Activated CD4-positive, alpha-beta T cell treated with anti-CD3 and anti-CD28 coated beads, Interleukin-2, amount 50 U/mL, for 16 hours (primary cell): ENCODE results near the gene SLAMF6.

ENCODE experiments used
- DNase-seq: peaks from one replicate; pipeline ENCODE4 v3.0.0-alpha.2; 2020

SLAMF6 gene

GRCh38 chr1:160460683-160461287 lies 62.3 kb downstream of the SLAMF6 start:
- DNase-seq, result peak; percentile 50

- no peak for DNase-seq
These were observed 62.8 kb downstream of the SLAMF6 start for GRCh38 chr1:160460214-160460642.

GRCh38 chr1:160459687-160460086 lies 63.4 kb downstream of the SLAMF6 start:
- DNase-seq, result no peak

- DNase-seq, result no peak
These were observed 64.0 kb downstream of the SLAMF6 start for GRCh38 chr1:160459056-160459455.

GRCh38 chr1:160455153-160455517 lies 67.9 kb downstream of the SLAMF6 start:
- no peak for DNase-seq

GRCh38 chr1:160454371-160455152 lies 68.5 kb downstream of the SLAMF6 start:
- peak; percentile 84 for DNase-seq

- peak; percentile 90 for DNase-seq
These were observed 69.6 kb downstream of the SLAMF6 start for GRCh38 chr1:160453443-160453842.

- no peak for DNase-seq
These were observed 71.2 kb downstream of the SLAMF6 start for GRCh38 chr1:160451859-160452232.

GRCh38 chr1:160451119-160451858 lies 71.8 kb downstream of the SLAMF6 start:
- DNase-seq, result no peak

- no peak for DNase-seq
These were observed 73.6 kb downstream of the SLAMF6 start for GRCh38 chr1:160449494-160449893.

GRCh38 chr1:160446945-160447600 lies 76.0 kb downstream of the SLAMF6 start:
- no peak for DNase-seq

GRCh38 chr1:160439718-160440117 lies 83.3 kb downstream of the SLAMF6 start:
- no peak for DNase-seq

- no peak for DNase-seq
These were observed 84.1 kb downstream of the SLAMF6 start for GRCh38 chr1:160438935-160439334.

- no peak for DNase-seq
These were observed 84.6 kb downstream of the SLAMF6 start for GRCh38 chr1:160438317-160438918.

GRCh38 chr1:160437432-160438316 lies 85.4 kb downstream of the SLAMF6 start:
- peak; percentile 84 for DNase-seq

GRCh38 chr1:160436966-160437365 lies 86.1 kb downstream of the SLAMF6 start:
- DNase-seq, result no peak
